Islet of Langerhans (tissue), 1 donor: ENCODE results near the gene SEC24B.
"Not testable (repeated sequence)": the region's sequence is repeated elsewhere in the genome, so short reads cannot be mapped to it uniquely, and the experiment has no call there.

Experiments used
- FAIRE-seq: peaks from one replicate; lab custom pipeline; 2011; peaks lifted over from hg19 to GRCh38; lab: Jason Lieb, UNC

Gene SEC24B

DNA sequence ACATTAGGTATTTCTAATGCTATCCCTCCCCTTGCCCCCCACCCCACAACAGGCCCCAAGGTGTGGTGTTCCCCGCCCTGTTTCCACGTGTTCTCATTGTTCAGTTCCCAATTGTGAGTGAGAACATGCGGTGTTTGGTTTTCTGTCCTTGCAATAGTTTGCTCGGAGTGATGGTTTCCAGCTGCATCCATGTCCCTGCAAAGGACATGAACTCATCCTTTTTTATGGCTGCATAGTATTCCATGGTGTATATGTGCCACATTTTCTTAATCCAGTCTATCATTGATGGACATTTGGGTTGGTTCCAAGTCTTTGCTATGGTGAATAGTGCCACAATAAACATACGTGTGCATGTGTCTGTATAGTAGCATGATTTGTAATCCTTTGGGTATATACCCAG lies 146.4 kb downstream of the SEC24B start:
- not testable (repeated sequence) for FAIRE-seq

DNA sequence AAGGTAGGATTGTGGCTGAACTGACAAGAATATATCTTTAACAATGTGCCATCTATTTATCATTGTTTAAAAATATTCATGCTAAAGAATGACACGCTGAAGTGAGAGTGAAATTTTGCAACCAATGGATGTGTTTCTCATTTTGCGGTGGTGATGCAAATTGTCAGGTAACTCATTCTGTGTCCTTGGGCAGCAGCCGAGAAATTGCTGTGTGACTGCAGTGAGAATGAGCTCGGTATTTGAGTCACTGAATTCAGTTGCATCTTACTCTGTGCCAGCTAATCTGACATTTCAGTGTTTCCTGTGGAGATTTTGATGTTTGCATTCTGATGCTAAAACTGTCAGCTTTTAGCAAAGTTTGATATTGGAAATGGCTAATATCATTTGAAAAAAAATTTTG lies 154.6 kb downstream of the SEC24B start:
- FAIRE-seq, result no peak

DNA sequence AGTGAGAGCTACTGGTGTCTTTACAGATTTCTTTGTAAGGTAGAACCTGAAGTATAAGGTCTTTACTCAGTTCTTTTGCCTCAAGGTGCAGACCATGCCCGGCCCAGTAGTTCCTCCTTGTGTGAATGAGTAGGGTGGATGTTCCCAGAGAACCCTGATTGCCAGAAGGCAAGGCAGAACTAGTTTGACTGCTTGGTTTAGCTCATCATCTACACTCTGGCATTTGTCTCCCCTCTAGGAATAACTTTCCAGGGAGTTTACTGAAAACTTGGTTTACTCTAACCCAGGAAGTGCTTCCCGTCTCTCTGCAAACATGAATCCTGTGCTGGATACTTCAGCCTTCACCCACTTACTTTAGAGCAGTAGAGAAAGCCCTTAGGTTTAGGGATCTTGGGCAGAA lies 155.5 kb downstream of the SEC24B start:
- no peak for FAIRE-seq

DNA sequence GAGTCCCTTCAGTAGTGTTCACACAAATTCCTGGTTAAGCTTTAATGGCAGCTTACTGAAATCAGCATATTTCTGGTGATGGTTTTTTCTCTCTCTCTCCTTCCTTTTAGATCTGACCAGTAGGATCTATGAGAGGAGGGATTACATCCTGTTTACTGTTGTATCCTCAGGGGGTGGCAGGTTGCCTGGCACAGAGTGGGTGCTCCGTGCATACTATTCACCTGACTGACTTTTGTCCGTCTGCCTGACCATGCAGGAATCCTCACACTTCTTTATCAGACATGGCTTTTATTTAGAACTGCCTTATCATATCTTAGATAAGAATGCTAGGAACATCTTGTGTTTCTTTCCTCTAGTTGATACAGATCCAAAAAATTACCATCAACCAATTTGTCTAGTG lies 156.0 kb downstream of the SEC24B start:
- peak; percentile 66 for FAIRE-seq
